K562 (cell line): ENCODE measurements around the gene AGRN. TPM values are rescaled to one million over a fixed set of nuclear protein-coding genes. Genes with fewer than 3 reads are reported as not detected.

Experiments used
- ASH1L ChIP-seq: fragments of 450-650 bp; IDR thresholded peaks from 2 replicates; pipeline ENCODE4 v1.6.1; 2018; ENCODE audit warnings: borderline replicate concordance, mild to moderate bottlenecking, low read depth; ENCODE audit not compliant: partially characterized antibody
- ATF2 ChIP-seq: sonication (generic); formaldehyde crosslinking; IDR thresholded peaks from 2 replicates; pipeline ENCODE4 v1.8.1; 2022; ENCODE audit warnings: missing genetic modification reagents
- BCL6 ChIP-seq: fragments of 250-450 bp; sonication (Bioruptor Pico); IDR thresholded peaks from 2 replicates; pipeline ENCODE4 v1.4.0; 2020
- BHLHE40 ChIP-seq: IDR thresholded peaks from 2 replicates; pipeline ENCODE4 v1.6.1; 2011; ENCODE audit warnings: low read length, improper control_type of control experiment
- CHCHD3 ChIP-seq: fragments of 250-450 bp; sonication (Bioruptor Pico); IDR thresholded peaks from 2 replicates; pipeline ENCODE4 v2.1.2; 2022; ENCODE audit warnings: mild to moderate bottlenecking
- E2F6 ChIP-seq, 2 experiments: IDR thresholded peaks; 2 replicates each; pipeline ENCODE4 v1.6.1; 2011; ENCODE audit warnings: borderline replicate concordance in 1 of 2, control low read depth in 1 of 2, low read depth in 1 of 2, low read length in 1 of 2, mild to moderate bottlenecking in 1 of 2, mixed read lengths in 1 of 2, moderate library complexity in 1 of 2; ENCODE audit not compliant: insufficient read depth in 1 of 2, insufficient read length in 1 of 2, poor library complexity in 1 of 2, severe bottlenecking in 1 of 2; ENCODE audit errors: extremely low read depth in 1 of 2
- ELK3 ChIP-seq: fragments of 450-650 bp; formaldehyde crosslinking; IDR thresholded peaks from 2 replicates; pipeline ENCODE4 v1.4.0; 2020; ENCODE audit warnings: mild to moderate bottlenecking
- FOS ChIP-seq: IDR thresholded peaks from 3 replicates; pipeline ENCODE4 v1.6.1; 2011; ENCODE audit not compliant: insufficient read length; ENCODE audit errors: extremely low read depth
- FOXJ3 ChIP-seq: sonication (generic); formaldehyde crosslinking; IDR thresholded peaks from 2 replicates; pipeline ENCODE4 v1.4.0; 2020; ENCODE audit warnings: mild to moderate bottlenecking, missing genetic modification reagents
- HSF4 ChIP-seq: fragments of 250-450 bp; sonication (Bioruptor Pico); IDR thresholded peaks from 2 replicates; pipeline ENCODE4 v2.1.2; 2022; ENCODE audit warnings: mild to moderate bottlenecking, moderate library complexity, borderline replicate concordance
- MAFK ChIP-seq: IDR thresholded peaks from 2 replicates; pipeline ENCODE4 v1.6.1; 2011; ENCODE audit warnings: low read length, improper control_type of control experiment
- MCM7 ChIP-seq, 2 experiments: fragments of 450-650 bp; IDR thresholded peaks; 2 replicates each; pipeline ENCODE4 v1.6.1; 2016 to 2018
- MIER1 ChIP-seq: fragments of 450-650 bp; IDR thresholded peaks from 2 replicates; pipeline ENCODE4 v1.6.1; 2016; ENCODE audit warnings: antibody characterized with exemption, mild to moderate bottlenecking, low read depth
- NRF1 ChIP-seq, 2 experiments: fragments of 450-650 bp; IDR thresholded peaks in 1 of 2; conservative IDR thresholded peaks in 1 of 2; 2 replicates each; pipeline ENCODE4 v1.6.1; 2014; ENCODE audit warnings: mild to moderate bottlenecking in 2 of 2
- POU5F1 ChIP-seq: fragments of 150-350 bp; IDR thresholded peaks from 2 replicates; pipeline ENCODE4 v1.6.1; 2014; ENCODE audit warnings: borderline replicate concordance, low read length, low read depth, mild to moderate bottlenecking; ENCODE audit not compliant: partially characterized antibody
- STAT5B ChIP-seq: fragments of 250-450 bp; sonication (Bioruptor Pico); IDR thresholded peaks from 2 replicates; pipeline ENCODE4 v1.8.0; 2021; ENCODE audit warnings: mild to moderate bottlenecking, inconsistent platforms
- TEAD1 ChIP-seq, 2 experiments: fragments of 450-650 bp in 1 of 2; sonication (generic) in 1 of 2; formaldehyde crosslinking; IDR thresholded peaks; 2 replicates each; pipeline versions ENCODE4 v1.4.0 to v1.8.0; 2020 to 2022; ENCODE audit warnings: mild to moderate bottlenecking in 2 of 2, missing genetic modification reagents in 1 of 2
- TEAD4 ChIP-seq, 2 experiments: sonication (generic) in 1 of 2; formaldehyde crosslinking in 1 of 2; IDR thresholded peaks; 2 replicates each; pipeline versions ENCODE4 v1.6.1 to v1.8.0; 2012 to 2022; ENCODE audit warnings: borderline replicate concordance in 1 of 2, inconsistent platforms in 1 of 2, low read length in 1 of 2, mild to moderate bottlenecking in 1 of 2, missing genetic modification reagents in 1 of 2
- ZNF124 ChIP-seq: sonication (generic); formaldehyde crosslinking; IDR thresholded peaks from 2 replicates; pipeline ENCODE4 v1.8.1; 2022; ENCODE audit warnings: missing genetic modification reagents
- ZNF140 ChIP-seq: fragments of 250-450 bp; sonication (Bioruptor Pico); IDR thresholded peaks from 2 replicates; pipeline ENCODE4 v1.8.0; 2021; ENCODE audit warnings: moderate library complexity, mild to moderate bottlenecking, inconsistent platforms
- ZNF518B ChIP-seq: fragments of 250-450 bp; sonication (Bioruptor Pico); IDR thresholded peaks from 2 replicates; pipeline ENCODE4 v1.5.0; 2021; ENCODE audit warnings: mild to moderate bottlenecking, moderate library complexity
- polyA plus RNA-seq, 8 experiments: library from polyadenylated mRNA; depleted of rRNA in 4 of 8; stranded (reverse) in 5 of 8; unstranded in 3 of 8; fragments of >200 nt; fragmentation: Nextera tagmentation in 2 of 8; fragmentation: Illumina TruSeq in 1 of 8; extraction: Ambion mirVana in 2 of 8; extraction: Trizol in 1 of 8; gene quantifications; 2 replicates each; pipeline versions ENCODE4 v1.2.1 to v1.2.3, GENCODE V29; 2011 to 2014; ENCODE audit warnings: inconsistent platforms in 1 of 8, missing spikeins in 1 of 8
- total RNA-seq, 7 experiments: library from RNA; depleted of rRNA in 6 of 7; stranded (reverse); fragments of >200 nt in 6 of 7; fragmentation: Illumina TruSeq in 2 of 7; extraction: Trizol in 2 of 7; gene quantifications; 2 replicates each; pipeline versions ENCODE4 v1.2.1 to v1.2.3, GENCODE V29; 2011 to 2021; ENCODE audit warnings: low replicate concordance in 1 of 7

The AGRN gene
- total and polyA plus RNA-seq, 9 of the 15 experiments (the other 6 are each of a cell fraction or from before 2014, with no cell fraction given), result 0.04 to 111 (median 18.1) TPM

- TF ChIP-seq HSF4 (CRISPR knock-in tag), result no peak
- TF ChIP-seq ASH1L, result peak; percentile 33
- no peak for TF ChIP-seq MCM7 (IDR thresholded peaks at IDR 0.05)
- TF ChIP-seq FOXJ3, result no peak
- TF ChIP-seq BHLHE40, result peak; percentile 99
- TF ChIP-seq BCL6 (CRISPR knock-in tag), result no peak
- no peak for TF ChIP-seq POU5F1
- peak; percentile 79 to 96 for TF ChIP-seq TEAD1 (CRISPR knock-in tag; IDR thresholded peaks at IDR 0.05)
- TF ChIP-seq CHCHD3, result no peak
- peak; percentile 100 for TF ChIP-seq ATF2 (CRISPR knock-in tag)
- no peak for TF ChIP-seq STAT5B
- peak; percentile 95 for TF ChIP-seq ZNF124 (CRISPR knock-in tag)
- TF ChIP-seq ZNF140, result no peak
- TF ChIP-seq TEAD4 (IDR thresholded peaks at IDR 0.05; ENCODE audit: low read length), result peak; percentile 48
- peak; percentile 96; the same call in 1 of the 2 replicates for TF ChIP-seq TEAD4 (CRISPR knock-in tag; IDR thresholded peaks at IDR 0.05; ENCODE audit: borderline replicate concordance)
- no peak for TF ChIP-seq FOS
- peak; percentile 93 to 98 for TF ChIP-seq E2F6 (IDR thresholded peaks at IDR 0.05; ENCODE audit: borderline replicate concordance in 1 of 2, extremely low read depth in 1 of 2, insufficient read depth in 1 of 2, insufficient read length in 1 of 2, low read depth in 1 of 2, low read length in 1 of 2, poor library complexity in 1 of 2, severe bottlenecking in 1 of 2)
- no peak for TF ChIP-seq ZNF518B (CRISPR knock-in tag)
- no peak for TF ChIP-seq ELK3 (CRISPR knock-in tag)
- no peak for TF ChIP-seq MIER1
- TF ChIP-seq MAFK, result no peak
- peak; percentile 66 to 77 for TF ChIP-seq NRF1 (conservative IDR thresholded peaks at IDR 0.05 in 1 of 2, IDR thresholded peaks at IDR 0.05 in 1 of 2)
These were observed 19.4 kb upstream of the AGRN start (continued) for GRCh38 chr1:1000357-1001056.
